H1 (cell line): ENCODE measurements around the gene UQCR10. TPM values are rescaled to one million over a fixed set of nuclear protein-coding genes. Genes with fewer than 3 reads are reported as not detected.

ENCODE experiments used
- CREB1 ChIP-seq: IDR thresholded peaks from 2 replicates; pipeline ENCODE4 v1.6.1; 2012; ENCODE audit warnings: inconsistent platforms
- JUND ChIP-seq: IDR thresholded peaks from 2 replicates; pipeline ENCODE4 v1.6.1; 2011; ENCODE audit warnings: mild to moderate bottlenecking, improper control_type of control experiment, low read length
- RNF2 ChIP-seq: fragments of 200-900, 300-1000 bp; sonication (generic); IDR thresholded peaks from 2 replicates; pipeline ENCODE4 v1.7.1; 2016; ENCODE audit warnings: borderline replicate concordance, low read depth, mild to moderate bottlenecking, antibody characterized with exemption, low read length; ENCODE audit not compliant: poor library complexity, severe bottlenecking; ENCODE audit errors: missing control alignments
- polyA plus RNA-seq, 7 experiments: library from polyadenylated mRNA; depleted of rRNA in 3 of 7; stranded (reverse) in 5 of 7; unstranded in 2 of 7; fragments of >200 nt in 5 of 7; fragments of 200-250 nt in 2 of 7; gene quantifications; 1 replicate in 5 of 7; 2 replicates in 1 of 7; 4 replicates in 1 of 7; pipeline versions ENCODE4 v1.2.1 to v1.2.3, GENCODE V29; 2011 to 2013; ENCODE audit warnings: missing spikeins in 2 of 7, mixed read lengths in 2 of 7
- total RNA-seq: library from RNA; stranded (reverse); fragmentation: NEBNext Ultra II Directional; extraction: Animal tissue kit (Norgen Biotek cat#: 25700); gene quantifications from 2 replicates; pipeline ENCODE4 v1.2.1, GENCODE V29; 2021
- TF ChIP-seq, protein P1 (sequence below): IDR thresholded peaks from 2 replicates; pipeline ENCODE4 v1.6.1; 2012; ENCODE audit warnings: inconsistent platforms
- TF ChIP-seq, protein P2 (sequence below): IDR thresholded peaks from 2 replicates; pipeline ENCODE4 v1.6.1; 2011; ENCODE audit warnings: low read length, improper control_type of control experiment

The UQCR10 gene
- total and polyA plus RNA-seq, 2 of the 8 experiments (the other 6 are each of a cell fraction or from before 2014, with no cell fraction given) = 102 to 260 TPM

DNA sequence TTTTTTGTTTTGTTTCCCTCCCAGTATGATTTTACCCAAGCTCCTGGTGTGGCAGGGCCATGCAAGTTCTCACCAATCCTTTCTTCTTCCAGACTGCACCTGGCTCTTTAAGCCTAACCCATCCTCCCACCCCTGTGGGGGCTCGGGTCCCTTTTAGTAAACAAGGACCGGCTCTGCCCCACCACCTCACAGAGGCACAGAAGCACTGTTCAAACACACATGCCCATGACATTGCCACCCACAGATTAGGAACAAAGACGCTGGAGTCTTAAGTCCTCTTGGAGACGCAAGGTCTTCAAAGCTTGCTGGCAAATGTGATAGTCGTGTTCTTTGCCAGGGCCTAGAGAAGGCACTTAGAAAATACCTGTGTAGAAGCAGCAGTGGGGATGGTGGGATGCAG is 18.9 kb downstream of the UQCR10 start (continued):
- TF ChIP-seq, protein P1, sequence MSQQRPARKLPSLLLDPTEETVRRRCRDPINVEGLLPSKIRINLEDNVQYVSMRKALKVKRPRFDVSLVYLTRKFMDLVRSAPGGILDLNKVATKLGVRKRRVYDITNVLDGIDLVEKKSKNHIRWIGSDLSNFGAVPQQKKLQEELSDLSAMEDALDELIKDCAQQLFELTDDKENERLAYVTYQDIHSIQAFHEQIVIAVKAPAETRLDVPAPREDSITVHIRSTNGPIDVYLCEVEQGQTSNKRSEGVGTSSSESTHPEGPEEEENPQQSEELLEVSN = no peak
- TF ChIP-seq, protein P2, sequence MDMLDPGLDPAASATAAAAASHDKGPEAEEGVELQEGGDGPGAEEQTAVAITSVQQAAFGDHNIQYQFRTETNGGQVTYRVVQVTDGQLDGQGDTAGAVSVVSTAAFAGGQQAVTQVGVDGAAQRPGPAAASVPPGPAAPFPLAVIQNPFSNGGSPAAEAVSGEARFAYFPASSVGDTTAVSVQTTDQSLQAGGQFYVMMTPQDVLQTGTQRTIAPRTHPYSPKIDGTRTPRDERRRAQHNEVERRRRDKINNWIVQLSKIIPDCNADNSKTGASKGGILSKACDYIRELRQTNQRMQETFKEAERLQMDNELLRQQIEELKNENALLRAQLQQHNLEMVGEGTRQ = no peak
- no peak for TF ChIP-seq CREB1
- TF ChIP-seq RNF2 = no peak
- TF ChIP-seq JUND = no peak
